HG02970 (cell line): ENCODE results near the gene MATK.

Source experiments
- ATAC-seq: cut with Tn5 transposase; IDR thresholded peaks from one replicate; pipeline ENCODE4 v1.9.1; 2021; ENCODE audit warnings: mild to moderate bottlenecking, moderate library complexity, moderate number of reproducible peaks; ENCODE audit not compliant: unreplicated experiment, low FRiP score

MATK gene

GRCh38 chr19:3785938-3786824 is at the start of gene MATK:
MATK (minus strand) TSS chr19:3786381; CDS start chr19:3785135, 1,246 bp downstream.
- ATAC-seq = no peak

GRCh38 chr19:3835055-3835435 is 48.9 kb upstream of the MATK start:
- no peak for ATAC-seq

GRCh38 chr19:3834349-3835054 is 48.3 kb upstream of the MATK start:
- ATAC-seq = no peak

- no peak for ATAC-seq
Measured at GRCh38 chr19:3833578-3834348, 47.6 kb upstream of the MATK start.

GRCh38 chr19:3832001-3832400 is 45.8 kb upstream of the MATK start:
- no peak for ATAC-seq

- no peak for ATAC-seq
Measured at GRCh38 chr19:3831601-3832000, 45.4 kb upstream of the MATK start.

GRCh38 chr19:3830621-3831589 is 44.7 kb upstream of the MATK start:
- no peak for ATAC-seq

- ATAC-seq = no peak
Measured at GRCh38 chr19:3827306-3827705, 41.1 kb upstream of the MATK start.

GRCh38 chr19:3826163-3826562 is 40.0 kb upstream of the MATK start:
- no peak for ATAC-seq

- ATAC-seq = no peak
Measured at GRCh38 chr19:3825286-3825956, 39.2 kb upstream of the MATK start.

- ATAC-seq = no peak
Measured at GRCh38 chr19:3823350-3823713, 37.2 kb upstream of the MATK start.

GRCh38 chr19:3822683-3823349 is 36.6 kb upstream of the MATK start:
- ATAC-seq = no peak

- no peak for ATAC-seq
Measured at GRCh38 chr19:3821857-3822364, 35.7 kb upstream of the MATK start.

GRCh38 chr19:3821156-3821555 is 35.0 kb upstream of the MATK start:
- ATAC-seq = no peak

GRCh38 chr19:3819989-3820388 is 33.8 kb upstream of the MATK start:
- ATAC-seq = no peak

- ATAC-seq = no peak
Measured at GRCh38 chr19:3818918-3819317, 32.7 kb upstream of the MATK start.

GRCh38 chr19:3818466-3818865 is 32.3 kb upstream of the MATK start:
- no peak for ATAC-seq

- no peak for ATAC-seq
Measured at GRCh38 chr19:3817761-3818160, 31.6 kb upstream of the MATK start.
